Karpas-422 (cell line): Measurements from ENCODE around the gene TMEM183A. TPM values are rescaled to one million over a fixed set of nuclear protein-coding genes. Genes with fewer than 3 reads are reported as not detected.
"Not testable (repeated sequence)": the region's sequence is repeated elsewhere in the genome, so short reads cannot be mapped to it uniquely, and the experiment has no call there.

Experiments
- DNase-seq: peaks from one replicate; pipeline ENCODE4 v3.0.0-alpha.2; 2015
- H2AFZ ChIP-seq: fragments of 200-600 bp; sonication (generic); 2 replicates; pipeline ENCODE4 v1.6.1; 2014; ENCODE audit warnings: antibody characterized with exemption, low read length, mixed read lengths
- H3K27ac ChIP-seq: fragments of 200-600 bp; sonication (generic); 2 replicates; pipeline ENCODE4 v1.5.1; 2014; ENCODE audit warnings: mild to moderate bottlenecking, low read length, moderate library complexity
- H3K27me3 ChIP-seq: fragments of 200-600 bp; sonication (generic); 2 replicates; pipeline ENCODE4 v1.6.1; 2014; ENCODE audit warnings: low read length, mixed read lengths
- H3K36me3 ChIP-seq: fragments of 200-600 bp; sonication (generic); 2 replicates; pipeline ENCODE4 v1.6.1; 2014; ENCODE audit warnings: low read length, mixed read lengths; ENCODE audit not compliant: insufficient read depth
- H3K4me1 ChIP-seq: fragments of 200-600 bp; sonication (generic); 2 replicates; pipeline ENCODE4 v1.6.1; 2014; ENCODE audit warnings: mild to moderate bottlenecking, low read length, mixed read lengths
- H3K4me2 ChIP-seq: fragments of 200-600 bp; sonication (generic); 2 replicates; pipeline ENCODE4 v1.6.1; 2014; ENCODE audit warnings: low read length, low read depth, mild to moderate bottlenecking; ENCODE audit not compliant: poor library complexity, severe bottlenecking
- H3K4me3 ChIP-seq: fragments of 200-600 bp; sonication (generic); 2 replicates; pipeline ENCODE4 v1.5.1; 2014; ENCODE audit warnings: mild to moderate bottlenecking, antibody characterized with exemption, low read length, mixed read lengths
- H3K79me2 ChIP-seq: fragments of 200-600 bp; sonication (generic); 2 replicates; pipeline ENCODE4 v1.6.1; 2014; ENCODE audit warnings: mild to moderate bottlenecking, low read length, mixed read lengths
- H3K9ac ChIP-seq: fragments of 200-600 bp; sonication (generic); 2 replicates; pipeline ENCODE4 v1.6.0; 2014; ENCODE audit warnings: low read length
- H3K9me2 ChIP-seq: fragments of 200-600 bp; sonication (generic), shearing (Covaris generic); replicated peaks from 2 replicates; pipeline ENCODE4 v1.6.0; 2014; ENCODE audit warnings: mild to moderate bottlenecking, low read length, moderate library complexity; ENCODE audit not compliant: insufficient read depth
- H3K9me3 ChIP-seq: fragments of 300-700, 200-600 bp; sonication (generic); 2 replicates; pipeline ENCODE4 v1.6.1; 2014; ENCODE audit warnings: low read length, mixed read lengths
- H4K20me1 ChIP-seq: fragments of 200-600 bp; sonication (generic); 2 replicates; pipeline ENCODE4 v1.6.1; 2014; ENCODE audit warnings: mild to moderate bottlenecking, antibody characterized with exemption, low read length, low read depth; ENCODE audit not compliant: insufficient read depth
- total RNA-seq: library from RNA; depleted of rRNA; stranded (reverse); fragments of >200 nt; shearing (Covaris generic); gene quantifications from 2 replicates; pipeline ENCODE4 v1.2.3, GENCODE V29; 2014; ENCODE audit warnings: low replicate concordance

Gene TMEM183A
- total RNA-seq, 1 experiment from 2014 or later = 81.0 TPM

DNA sequence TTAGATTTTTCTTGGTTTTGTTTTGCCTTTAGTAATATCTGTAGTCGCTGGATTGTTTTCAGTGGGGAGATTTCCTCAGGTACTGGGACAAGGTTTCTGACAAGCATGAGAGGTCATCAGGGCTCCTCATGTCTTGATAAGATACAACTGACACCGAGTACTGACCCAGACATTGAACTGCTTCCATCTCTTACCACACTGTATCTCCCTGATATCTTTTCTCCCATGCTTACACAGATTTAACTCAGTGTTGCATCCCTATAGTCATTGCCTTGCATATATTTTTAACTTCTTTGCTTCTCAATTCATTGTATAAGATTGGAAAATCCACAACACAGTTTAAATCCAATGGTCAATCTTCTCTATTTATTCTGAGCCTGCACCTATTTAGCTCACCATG is 27.7 kb upstream of the TMEM183A start:
- H3K4me3 ChIP-seq = no peak overlapping the region
- no peaks in the 10 kb centered on the region for H3K79me2 ChIP-seq
- H3K9me3 ChIP-seq = no peaks in the 10 kb centered on the region
- H4K20me1 ChIP-seq = no peaks in the 10 kb centered on the region
- H3K36me3 ChIP-seq = no peaks in the 10 kb centered on the region
- no peak overlapping the region for H3K9ac ChIP-seq
- no peaks in the 10 kb centered on the region for H3K27me3 ChIP-seq
- H3K27ac ChIP-seq = no peak overlapping the region
- H3K4me2 ChIP-seq = no peak overlapping the region
- H2AFZ ChIP-seq = no peak overlapping the region
- H3K4me1 ChIP-seq = peaks cover 10% of the 10 kb centered on the region
- DNase-seq = no peak
- no peaks in the 10 kb centered on the region for H3K9me2 ChIP-seq

DNA sequence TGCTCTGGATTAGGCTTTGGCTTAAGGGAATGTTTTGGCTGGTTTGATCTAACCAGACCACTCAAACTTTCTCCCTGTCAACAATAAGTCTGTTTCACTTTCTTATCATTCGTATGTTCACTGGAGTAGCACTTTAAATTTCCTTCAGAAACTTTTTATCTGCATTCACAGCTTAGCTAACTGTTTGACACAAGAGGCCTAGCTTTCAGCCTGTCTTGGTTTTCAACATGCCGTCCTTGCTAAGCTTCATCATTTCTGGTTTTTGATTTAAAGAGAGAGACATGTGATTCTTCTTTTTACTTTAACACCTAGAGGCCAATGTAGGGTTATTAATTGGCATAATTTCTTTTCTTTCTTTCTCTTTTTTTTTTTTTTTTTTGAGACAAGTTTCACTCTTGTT is 25.2 kb upstream of the TMEM183A start:
- H3K4me2 ChIP-seq = no peak overlapping the region
- no peaks in the 10 kb centered on the region for H4K20me1 ChIP-seq
- H3K9me3 ChIP-seq = no peaks in the 10 kb centered on the region
- peaks cover 4% of the 10 kb centered on the region for H3K4me1 ChIP-seq
- no peak overlapping the region for H3K9ac ChIP-seq
- H3K27me3 ChIP-seq = no peaks in the 10 kb centered on the region
- no peak overlapping the region for H2AFZ ChIP-seq
- H3K9me2 ChIP-seq = no peaks in the 10 kb centered on the region
- no peaks in the 10 kb centered on the region for H3K36me3 ChIP-seq
- no peak overlapping the region for H3K4me3 ChIP-seq
- DNase-seq = no peak
- no peak overlapping the region for H3K27ac ChIP-seq
- no peaks in the 10 kb centered on the region for H3K79me2 ChIP-seq

DNA sequence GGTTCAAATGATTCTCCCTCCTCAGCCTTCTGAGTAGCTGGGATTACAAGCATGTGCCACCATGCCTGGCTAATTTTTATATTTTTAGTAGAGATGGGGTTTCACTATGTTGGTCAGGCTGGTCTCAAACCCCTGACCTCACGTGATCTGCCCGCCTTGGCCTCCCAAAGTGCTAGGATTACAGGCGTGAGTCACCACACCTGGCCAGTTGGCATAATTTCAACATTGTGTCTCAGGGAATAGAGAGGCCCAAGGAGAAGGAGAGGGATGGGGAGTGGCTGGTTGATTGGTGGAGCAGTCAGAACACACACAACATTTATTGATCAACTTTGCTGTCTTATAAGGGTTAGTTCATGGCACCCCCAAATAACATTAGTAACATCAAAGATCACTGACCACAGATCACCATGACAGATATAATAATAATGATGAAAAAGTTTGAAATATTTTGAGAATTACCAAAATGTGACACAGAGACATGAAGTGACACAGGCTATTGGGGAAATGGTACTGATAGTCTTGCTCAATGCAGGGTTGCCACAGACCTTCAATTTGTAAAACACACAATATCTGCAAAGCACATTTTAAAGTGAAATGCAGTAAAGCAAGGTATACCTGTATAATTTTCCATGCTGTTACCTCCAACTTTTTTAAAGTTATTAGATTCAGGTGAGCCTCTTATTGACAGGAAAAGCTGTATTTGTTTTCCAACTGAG is 24.3 kb upstream of the TMEM183A start:
- Histone ChIP-seq H3K79me2 (no peaks in the 10 kb centered on the region), H2AFZ (no peak overlapping the region), H3K27me3 (no peaks in the 10 kb centered on the region), H3K27ac (no peak overlapping the region), H3K36me3 (no peaks in the 10 kb centered on the region), H3K4me2 (no peak overlapping the region), H3K9me2 (no peaks in the 10 kb centered on the region), H3K9me3 (no peaks in the 10 kb centered on the region), H4K20me1 (no peaks in the 10 kb centered on the region), H3K4me1 (no peaks in the 10 kb centered on the region), H3K9ac (no peak overlapping the region), H3K4me3 (no peak overlapping the region)
- no peak for DNase-seq

DNA sequence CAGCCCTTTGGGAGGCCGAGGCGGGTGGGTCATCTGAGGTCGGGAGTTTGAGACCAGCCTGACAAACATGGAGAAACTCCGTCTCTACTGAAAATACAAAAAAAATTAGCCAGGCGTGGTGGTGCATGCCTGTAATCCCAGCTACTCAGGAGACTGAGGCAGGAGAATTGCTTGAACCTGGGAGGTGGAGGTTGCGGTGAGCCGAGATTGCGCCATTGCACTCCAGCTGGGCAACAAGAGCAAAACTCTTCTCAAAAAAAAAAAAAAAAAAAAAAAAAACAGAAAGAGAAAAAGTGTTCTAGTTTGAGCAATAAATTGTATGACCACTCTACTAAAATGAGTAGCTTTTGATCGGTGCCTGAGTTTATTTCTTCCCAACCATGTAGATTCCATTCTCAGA is 21.1 kb upstream of the TMEM183A start:
- H4K20me1 ChIP-seq, DNase-seq, H3K9me2 ChIP-seq, H3K27ac ChIP-seq, H3K36me3 ChIP-seq, H3K4me3 ChIP-seq, H3K27me3 ChIP-seq, H3K9me3 ChIP-seq, H3K4me2 ChIP-seq, H3K4me1 ChIP-seq, H3K79me2 ChIP-seq, H2AFZ ChIP-seq, H3K9ac ChIP-seq: not testable (repeated sequence)

DNA sequence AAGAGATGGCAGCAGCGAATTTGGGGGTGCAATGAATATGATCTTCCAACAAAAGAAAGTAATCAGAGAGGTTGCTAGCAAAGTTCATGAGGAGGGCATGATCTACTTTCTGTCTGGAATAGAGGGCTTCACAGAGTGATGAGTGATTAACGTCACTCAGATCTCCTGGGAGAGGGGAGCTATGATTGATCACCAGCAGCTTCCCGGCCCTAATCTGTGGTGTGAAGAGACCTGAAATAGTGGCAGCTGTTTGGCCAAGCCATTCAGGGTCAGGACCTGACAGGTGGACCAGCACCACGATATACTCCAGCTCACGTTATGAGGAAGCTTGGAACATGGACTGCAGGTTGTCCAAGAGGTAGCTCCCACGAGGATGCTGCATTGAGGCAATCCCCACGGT is 19.9 kb upstream of the TMEM183A start:
- Histone ChIP-seq H4K20me1 (no peaks in the 10 kb centered on the region), H3K4me1 (no peaks in the 10 kb centered on the region), H3K4me2 (no peak overlapping the region), H3K27me3 (no peaks in the 10 kb centered on the region), H2AFZ (no peak overlapping the region), H3K36me3 (no peaks in the 10 kb centered on the region), H3K79me2 (no peaks in the 10 kb centered on the region), H3K9me3 (no peaks in the 10 kb centered on the region), H3K27ac (no peak overlapping the region), H3K9ac (no peak overlapping the region), H3K4me3 (no peak overlapping the region), H3K9me2 (no peaks in the 10 kb centered on the region)
- DNase-seq = no peak

DNA sequence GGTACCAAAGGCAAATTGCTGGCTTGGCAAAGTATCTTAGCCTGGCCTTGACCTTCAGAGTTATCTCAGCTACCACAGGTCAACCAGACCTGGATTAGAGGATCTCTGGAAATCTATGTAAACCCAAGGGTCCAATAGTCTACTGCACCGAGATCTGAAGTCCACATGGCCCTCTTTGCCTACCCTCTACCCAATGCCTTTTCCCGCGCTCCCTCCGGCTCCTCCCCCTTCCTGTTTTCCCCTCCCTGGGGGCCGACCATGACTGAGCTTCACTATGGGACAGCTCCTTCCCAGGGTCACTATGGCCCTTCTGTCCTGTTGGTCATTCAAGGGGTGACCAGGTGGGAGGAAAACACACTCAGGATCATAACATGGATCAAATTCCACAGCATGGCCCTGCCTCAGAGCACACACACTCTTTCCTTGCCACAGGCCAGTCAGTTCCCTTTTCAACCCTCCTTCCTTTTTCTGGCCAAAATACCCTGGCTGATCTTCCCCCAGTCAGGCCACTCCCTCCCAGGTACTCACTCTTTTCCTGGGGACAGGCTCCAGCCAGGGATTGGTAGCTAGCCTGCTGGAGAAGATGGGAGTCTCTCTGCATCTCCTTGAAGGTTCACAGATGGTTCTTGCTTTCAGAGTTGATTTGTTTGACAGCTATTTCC is 19.1 kb upstream of the TMEM183A start:
- no peak overlapping the region for H3K4me2 ChIP-seq
- H3K9ac ChIP-seq = no peak overlapping the region
- H2AFZ ChIP-seq = no peak overlapping the region
- H3K9me3 ChIP-seq = no peaks in the 10 kb centered on the region
- no peaks in the 10 kb centered on the region for H3K27me3 ChIP-seq
- no peaks in the 10 kb centered on the region for H3K9me2 ChIP-seq
- no peaks in the 10 kb centered on the region for H3K79me2 ChIP-seq
- no peaks in the 10 kb centered on the region for H3K4me1 ChIP-seq
- no peak for DNase-seq
- H4K20me1 ChIP-seq = no peaks in the 10 kb centered on the region
- H3K27ac ChIP-seq = no peak overlapping the region
- no peak overlapping the region for H3K4me3 ChIP-seq
- H3K36me3 ChIP-seq = no peaks in the 10 kb centered on the region

DNA sequence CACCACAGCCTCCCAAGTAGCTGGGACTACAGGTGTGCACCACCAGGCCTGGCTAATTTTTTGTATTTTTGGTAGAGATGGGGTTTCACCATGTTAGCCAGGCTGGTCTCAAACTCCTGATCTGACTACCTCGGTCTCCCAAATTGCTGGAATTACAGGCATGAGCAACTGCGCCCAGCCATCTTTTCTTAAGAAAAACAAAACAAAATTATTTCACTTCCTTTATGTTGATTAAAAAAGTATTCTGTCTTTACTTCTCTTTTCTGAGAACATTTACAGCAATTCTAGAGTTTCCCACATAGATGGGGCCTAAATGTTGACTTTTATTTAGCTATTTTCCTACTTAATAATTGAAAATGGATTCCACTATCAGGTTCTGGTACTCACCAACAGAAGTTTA is 17.3 kb upstream of the TMEM183A start:
- Histone ChIP-seq H3K27ac (no peak overlapping the region), H3K9me3 (no peaks in the 10 kb centered on the region), H3K4me2 (no peak overlapping the region), H3K27me3 (no peaks in the 10 kb centered on the region), H3K4me3 (no peak overlapping the region), H3K36me3 (no peaks in the 10 kb centered on the region), H3K4me1 (no peaks in the 10 kb centered on the region), H2AFZ (peak overlapping the region; percentile 75; the same call in 1 of the 2 replicates), H3K79me2 (no peaks in the 10 kb centered on the region), H3K9ac (no peak overlapping the region), H3K9me2 (no peaks in the 10 kb centered on the region), H4K20me1 (no peaks in the 10 kb centered on the region)
- DNase-seq = no peak

DNA sequence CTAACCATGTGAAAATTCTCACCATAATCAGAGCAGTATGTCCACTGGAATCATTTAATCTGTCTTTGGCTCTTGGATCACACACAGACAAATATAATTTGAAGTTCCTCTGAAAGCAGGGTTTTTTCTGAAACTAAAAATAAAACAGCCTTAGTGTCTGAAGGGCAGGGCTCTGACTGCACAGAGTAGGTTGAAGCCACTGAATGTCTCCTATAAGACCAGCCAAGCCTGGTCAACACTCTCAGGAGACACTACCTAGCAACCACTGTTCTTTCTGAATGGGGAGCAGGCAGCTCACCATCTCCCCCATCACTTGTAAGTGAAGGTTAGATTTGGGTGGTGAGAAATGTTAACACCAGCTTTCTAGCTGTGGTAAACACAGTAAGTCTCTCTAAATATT is 16.1 kb upstream of the TMEM183A start:
- Histone ChIP-seq H4K20me1 (no peaks in the 10 kb centered on the region), H3K4me1 (no peaks in the 10 kb centered on the region), H3K79me2 (no peaks in the 10 kb centered on the region), H3K9ac (no peak overlapping the region), H3K9me3 (no peaks in the 10 kb centered on the region), H3K27ac (no peak overlapping the region), H3K4me3 (no peak overlapping the region), H3K4me2 (no peak overlapping the region), H3K36me3 (no peaks in the 10 kb centered on the region), H3K9me2 (no peaks in the 10 kb centered on the region), H2AFZ (0 out of 2 replicates have a peak overlapping the region, but pooled peaks have one; percentile 75), H3K27me3 (no peaks in the 10 kb centered on the region)
- DNase-seq = no peak
